ENCODE results near the gene TSPEAR. TPM values are rescaled to one million over a fixed set of nuclear protein-coding genes. Genes with fewer than 3 reads are reported as not detected.

Gene TSPEAR
- polyA plus RNA-seq, 4 donors, result 0.09 to 0.53 (median 0.27) TPM; not detected in 1

GRCh38 chr21:44706026-44706705 lies 5.2 kb downstream of the TSPEAR start:
- peaks cover 0 to 10% of the 10 kb centered on the region in 2 donors for H3K9me3 ChIP-seq (ENCODE audit: control insufficient read depth in 2 of 2, insufficient read depth in 1 of 2, low read depth in 1 of 2, low read length in 1 of 2)
- no peaks in the 10 kb centered on the region for H3K36me3 ChIP-seq (ENCODE audit: control insufficient read depth in 3 of 3, insufficient read depth in 2 of 3, low read depth in 1 of 3, low read length in 3 of 3)
- H3K27ac ChIP-seq (ENCODE audit: low read depth in 1 of 3, low read length in 2 of 3), result no peak overlapping the region
- no peak for FAIRE-seq
- H3K4me1 ChIP-seq (ENCODE audit: control insufficient read depth in 3 of 3, insufficient read depth in 2 of 3, low read depth in 1 of 3, low read length in 2 of 3), result no peaks in the 10 kb centered on the region
- no peak for DNase-seq
- 9 to 22% (median 22%) methylated on average over 50 to 54 of the region's 54 CpGs for WGBS, 3 donors
- H3K4me3 ChIP-seq (ENCODE audit: low read depth in 1 of 3, low read length in 3 of 3), result no peak overlapping the region
- peaks cover 12 to 84% (median 53%) of the 10 kb centered on the region in 3 donors for H3K27me3 ChIP-seq (ENCODE audit: control insufficient read depth in 3 of 3, insufficient read depth in 3 of 3, low read length in 3 of 3)

- H3K36me3 ChIP-seq (ENCODE audit: control insufficient read depth in 3 of 3, insufficient read depth in 2 of 3, low read depth in 1 of 3, low read length in 3 of 3), result no peaks in the 10 kb centered on the region
- 23 to 34% (median 25%) methylated on average over 11 to 13 of the region's 13 CpGs for WGBS, 3 donors
- H3K9me3 ChIP-seq (ENCODE audit: control insufficient read depth in 2 of 2, insufficient read depth in 1 of 2, low read depth in 1 of 2, low read length in 1 of 2), result peaks cover 0 to 10% of the 10 kb centered on the region in 2 donors
- H3K4me1 ChIP-seq (ENCODE audit: control insufficient read depth in 3 of 3, insufficient read depth in 2 of 3, low read depth in 1 of 3, low read length in 2 of 3), result no peaks in the 10 kb centered on the region
- H3K4me3 ChIP-seq (ENCODE audit: low read depth in 1 of 3, low read length in 3 of 3), result no peak overlapping the region
- H3K27ac ChIP-seq (ENCODE audit: low read depth in 1 of 3, low read length in 2 of 3), result no peak overlapping the region
- H3K27me3 ChIP-seq (ENCODE audit: control insufficient read depth in 3 of 3, insufficient read depth in 3 of 3, low read length in 3 of 3), result peaks cover 10 to 81% (median 44%) of the 10 kb centered on the region in 3 donors
- FAIRE-seq (no peak), DNase-seq (no peak)
These were observed 6.8 kb downstream of the TSPEAR start for GRCh38 chr21:44704636-44705001.

GRCh38 chr21:44703731-44704635 lies 7.4 kb downstream of the TSPEAR start:
- Histone ChIP-seq H3K4me3 (ENCODE audit: low read depth in 1 of 3, low read length in 3 of 3) (no peak overlapping the region), H3K36me3 (ENCODE audit: control insufficient read depth in 3 of 3, insufficient read depth in 2 of 3, low read depth in 1 of 3, low read length in 3 of 3) (no peaks in the 10 kb centered on the region), H3K9me3 (ENCODE audit: control insufficient read depth in 2 of 2, insufficient read depth in 1 of 2, low read depth in 1 of 2, low read length in 1 of 2) (peaks cover 0 to 10% of the 10 kb centered on the region in 2 donors), H3K27me3 (ENCODE audit: control insufficient read depth in 3 of 3, insufficient read depth in 3 of 3, low read length in 3 of 3) (peaks cover 7 to 78% (median 42%) of the 10 kb centered on the region in 3 donors), H3K27ac (ENCODE audit: low read depth in 1 of 3, low read length in 2 of 3) (no peak overlapping the region), H3K4me1 (ENCODE audit: control insufficient read depth in 3 of 3, insufficient read depth in 2 of 3, low read depth in 1 of 3, low read length in 2 of 3) (no peaks in the 10 kb centered on the region)
- FAIRE-seq (no peak), DNase-seq (no peak)
- 38 to 44% (median 42%) methylated on average over 13 of the region's 13 CpGs for WGBS, 3 donors

GRCh38 chr21:44702973-44703730 lies 8.2 kb downstream of the TSPEAR start:
- no peaks in the 10 kb centered on the region for H3K36me3 ChIP-seq (ENCODE audit: control insufficient read depth in 3 of 3, insufficient read depth in 2 of 3, low read depth in 1 of 3, low read length in 3 of 3)
- DNase-seq, result no peak
- no peak for FAIRE-seq
- H3K9me3 ChIP-seq (ENCODE audit: control insufficient read depth in 2 of 2, insufficient read depth in 1 of 2, low read depth in 1 of 2, low read length in 1 of 2), result peaks cover 0 to 10% of the 10 kb centered on the region in 2 donors
- no peak overlapping the region for H3K27ac ChIP-seq (ENCODE audit: low read depth in 1 of 3, low read length in 2 of 3)
- WGBS, 3 donors, result 43 to 50% (median 43%) methylated on average over 16 of the region's 16 CpGs
- no peak overlapping the region for H3K4me3 ChIP-seq (ENCODE audit: low read depth in 1 of 3, low read length in 3 of 3)
- H3K27me3 ChIP-seq (ENCODE audit: control insufficient read depth in 3 of 3, insufficient read depth in 3 of 3, low read length in 3 of 3), result peaks cover 2 to 75% (median 39%) of the 10 kb centered on the region in 3 donors
- H3K4me1 ChIP-seq (ENCODE audit: control insufficient read depth in 3 of 3, insufficient read depth in 2 of 3, low read depth in 1 of 3, low read length in 2 of 3), result peaks cover 0 to 7% (median 0%) of the 10 kb centered on the region in 3 donors

GRCh38 chr21:44702111-44702972 lies 9.0 kb downstream of the TSPEAR start:
- 65 to 76% (median 73%) methylated on average over 21 to 22 of the region's 22 CpGs for WGBS, 3 donors
- Histone ChIP-seq H3K4me1 (ENCODE audit: control insufficient read depth in 3 of 3, insufficient read depth in 2 of 3, low read depth in 1 of 3, low read length in 2 of 3) (peaks cover 0 to 12% (median 0%) of the 10 kb centered on the region in 3 donors), H3K36me3 (ENCODE audit: control insufficient read depth in 3 of 3, insufficient read depth in 2 of 3, low read depth in 1 of 3, low read length in 3 of 3) (no peaks in the 10 kb centered on the region), H3K27me3 (ENCODE audit: control insufficient read depth in 3 of 3, insufficient read depth in 3 of 3, low read length in 3 of 3) (peaks cover 0 to 75% (median 35%) of the 10 kb centered on the region in 3 donors), H3K9me3 (ENCODE audit: control insufficient read depth in 2 of 2, insufficient read depth in 1 of 2, low read depth in 1 of 2, low read length in 1 of 2) (peaks cover 0 to 10% of the 10 kb centered on the region in 2 donors), H3K4me3 (ENCODE audit: low read depth in 1 of 3, low read length in 3 of 3) (no peak overlapping the region), H3K27ac (ENCODE audit: low read depth in 1 of 3, low read length in 2 of 3) (no peak overlapping the region)
- FAIRE-seq (no peak), DNase-seq (no peak)

- Histone ChIP-seq H3K4me3 (ENCODE audit: low read depth in 1 of 3, low read length in 3 of 3) (no peak overlapping the region), H3K9me3 (ENCODE audit: control insufficient read depth in 2 of 2, insufficient read depth in 1 of 2, low read depth in 1 of 2, low read length in 1 of 2) (peaks cover 0 to 10% of the 10 kb centered on the region in 2 donors), H3K36me3 (ENCODE audit: control insufficient read depth in 3 of 3, insufficient read depth in 2 of 3, low read depth in 1 of 3, low read length in 3 of 3) (no peaks in the 10 kb centered on the region), H3K27me3 (ENCODE audit: control insufficient read depth in 3 of 3, insufficient read depth in 3 of 3, low read length in 3 of 3) (peaks cover 0 to 72% (median 30%) of the 10 kb centered on the region in 3 donors), H3K27ac (ENCODE audit: low read depth in 1 of 3, low read length in 2 of 3) (no peak overlapping the region), H3K4me1 (ENCODE audit: control insufficient read depth in 3 of 3, insufficient read depth in 2 of 3, low read depth in 1 of 3, low read length in 2 of 3) (peaks cover 0 to 12% (median 0%) of the 10 kb centered on the region in 3 donors)
- FAIRE-seq (no peak), DNase-seq (no peak)
- WGBS, 3 donors, result 15 to 36% (median 23%) methylated on average over 12 of the region's 12 CpGs
These were observed 9.8 kb downstream of the TSPEAR start for GRCh38 chr21:44701541-44701940.

- Histone ChIP-seq H3K4me1 (ENCODE audit: control insufficient read depth in 3 of 3, insufficient read depth in 2 of 3, low read depth in 1 of 3, low read length in 2 of 3) (peaks cover 0 to 12% (median 0%) of the 10 kb centered on the region in 3 donors), H3K36me3 (ENCODE audit: control insufficient read depth in 3 of 3, insufficient read depth in 2 of 3, low read depth in 1 of 3, low read length in 3 of 3) (no peaks in the 10 kb centered on the region), H3K4me3 (ENCODE audit: low read depth in 1 of 3, low read length in 3 of 3) (no peak overlapping the region), H3K27me3 (ENCODE audit: control insufficient read depth in 3 of 3, insufficient read depth in 3 of 3, low read length in 3 of 3) (peaks cover 0 to 70% (median 24%) of the 10 kb centered on the region in 3 donors), H3K9me3 (ENCODE audit: control insufficient read depth in 2 of 2, insufficient read depth in 1 of 2, low read depth in 1 of 2, low read length in 1 of 2) (peaks cover 0 to 6% of the 10 kb centered on the region in 2 donors), H3K27ac (ENCODE audit: low read depth in 1 of 3, low read length in 2 of 3) (no peak overlapping the region)
- DNase-seq (no peak), FAIRE-seq (no peak)
- 81 to 88% (median 86%) methylated on average over 14 of the region's 14 CpGs for WGBS, 3 donors
These were observed 10.4 kb downstream of the TSPEAR start for GRCh38 chr21:44701023-44701400.
